ENCODE results near the gene LIG3.

DNA sequence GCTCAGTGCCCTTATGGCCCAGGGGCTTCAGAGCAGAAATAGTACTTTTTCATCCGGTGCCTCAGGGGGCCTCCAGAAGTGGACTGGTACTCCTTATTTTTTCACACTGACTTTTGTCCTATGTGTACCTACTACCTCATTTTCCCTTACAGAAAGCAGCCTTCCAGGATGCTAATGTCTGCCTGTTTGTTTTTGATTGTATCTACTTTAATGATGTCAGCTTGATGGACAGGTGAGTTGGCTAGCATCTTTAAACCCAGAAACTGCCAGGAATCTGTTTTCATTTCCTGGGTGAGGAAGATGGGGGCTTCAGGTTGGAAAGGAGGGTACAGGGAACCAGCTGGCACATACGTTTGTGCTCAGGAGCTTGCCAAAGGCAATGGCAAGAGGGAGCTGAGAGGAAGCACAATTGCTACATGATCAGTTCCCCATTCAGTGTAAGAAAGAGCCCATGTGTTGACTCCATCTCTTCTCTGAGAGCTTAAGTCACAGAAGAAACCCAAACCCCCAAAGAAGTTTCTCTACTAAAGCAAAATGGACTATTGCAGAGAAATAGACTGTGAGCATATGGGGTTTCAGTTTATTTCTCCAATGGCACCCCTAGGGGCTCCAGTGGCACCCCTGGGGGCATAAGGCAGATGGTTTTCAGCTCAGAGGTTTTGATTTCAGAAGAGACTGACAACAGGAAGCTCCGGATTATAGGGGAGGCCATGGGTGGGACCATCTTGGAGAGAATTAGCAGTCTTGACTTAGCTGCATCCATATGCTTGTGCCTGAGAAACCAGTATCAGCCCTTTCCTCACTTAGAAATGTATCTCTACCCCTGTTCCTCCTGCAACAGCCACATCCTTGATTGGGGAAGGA lies 16.3 kb downstream of the LIG3 start:
- TF ChIP-seq, protein P1, sequence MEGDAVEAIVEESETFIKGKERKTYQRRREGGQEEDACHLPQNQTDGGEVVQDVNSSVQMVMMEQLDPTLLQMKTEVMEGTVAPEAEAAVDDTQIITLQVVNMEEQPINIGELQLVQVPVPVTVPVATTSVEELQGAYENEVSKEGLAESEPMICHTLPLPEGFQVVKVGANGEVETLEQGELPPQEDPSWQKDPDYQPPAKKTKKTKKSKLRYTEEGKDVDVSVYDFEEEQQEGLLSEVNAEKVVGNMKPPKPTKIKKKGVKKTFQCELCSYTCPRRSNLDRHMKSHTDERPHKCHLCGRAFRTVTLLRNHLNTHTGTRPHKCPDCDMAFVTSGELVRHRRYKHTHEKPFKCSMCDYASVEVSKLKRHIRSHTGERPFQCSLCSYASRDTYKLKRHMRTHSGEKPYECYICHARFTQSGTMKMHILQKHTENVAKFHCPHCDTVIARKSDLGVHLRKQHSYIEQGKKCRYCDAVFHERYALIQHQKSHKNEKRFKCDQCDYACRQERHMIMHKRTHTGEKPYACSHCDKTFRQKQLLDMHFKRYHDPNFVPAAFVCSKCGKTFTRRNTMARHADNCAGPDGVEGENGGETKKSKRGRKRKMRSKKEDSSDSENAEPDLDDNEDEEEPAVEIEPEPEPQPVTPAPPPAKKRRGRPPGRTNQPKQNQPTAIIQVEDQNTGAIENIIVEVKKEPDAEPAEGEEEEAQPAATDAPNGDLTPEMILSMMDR (IDR thresholded peaks at IDR 0.05; ENCODE audit: insufficient read depth, low read depth, low read length): no peak
- TF ChIP-seq EZH2 (IDR thresholded peaks at IDR 0.05; ENCODE audit: insufficient read depth, low read length): no peak
